ENCODE results near the gene TAPBPL.
"Not testable (repeated sequence)": the region's sequence is repeated elsewhere in the genome, so short reads cannot be mapped to it uniquely, and the experiment has no call there.

TAPBPL gene

DNA sequence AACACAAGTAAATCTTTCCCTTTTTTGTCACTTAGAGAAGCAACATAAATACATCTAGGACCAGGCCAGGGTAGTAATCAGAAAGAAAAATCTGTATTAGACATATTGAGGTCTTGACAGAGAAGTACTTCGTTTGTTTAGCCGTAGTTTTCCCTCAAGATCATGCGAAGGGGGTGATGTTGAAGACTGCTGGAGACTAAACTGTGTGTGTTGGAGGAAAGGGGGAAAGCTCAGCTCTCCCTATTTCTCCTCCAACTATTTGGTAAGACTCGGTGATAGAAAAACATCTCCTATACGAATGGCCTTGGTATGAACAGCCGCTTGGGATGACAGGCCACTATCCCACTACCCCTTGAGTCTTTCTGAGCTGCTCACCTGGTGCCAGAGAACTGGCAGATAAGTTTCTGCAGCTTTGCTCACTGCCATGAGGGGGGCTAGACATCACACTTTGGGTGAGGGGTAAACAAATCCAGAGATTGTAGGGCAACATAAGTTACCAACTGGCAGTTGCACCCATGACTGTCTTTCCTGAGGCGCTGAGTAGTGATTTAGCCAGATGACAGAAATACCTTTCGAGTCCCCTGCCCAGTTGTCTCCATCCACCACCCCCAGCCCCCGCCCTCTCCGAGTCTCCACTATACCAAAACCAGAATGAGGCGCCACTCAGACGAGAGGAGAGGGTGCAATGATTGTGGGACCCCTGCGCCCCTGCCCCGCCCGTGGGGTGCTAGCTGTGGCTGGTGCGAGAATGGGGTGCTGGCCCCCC, 17.9 kb downstream of the TAPBPL start:
- in situ Hi-C loops (cut with HindIII; ENCODE audit: low pct_unique_long_range_greater_than_20kb, low sequenced_read_pairs) = no loop called here
- TF ChIP-seq JUND (IDR thresholded peaks at IDR 0.05; ENCODE audit: low read depth) = no peak
- no peak for DNase-seq (ENCODE audit: low read depth in 1 of 2, low spot score in 1 of 2)

DNA sequence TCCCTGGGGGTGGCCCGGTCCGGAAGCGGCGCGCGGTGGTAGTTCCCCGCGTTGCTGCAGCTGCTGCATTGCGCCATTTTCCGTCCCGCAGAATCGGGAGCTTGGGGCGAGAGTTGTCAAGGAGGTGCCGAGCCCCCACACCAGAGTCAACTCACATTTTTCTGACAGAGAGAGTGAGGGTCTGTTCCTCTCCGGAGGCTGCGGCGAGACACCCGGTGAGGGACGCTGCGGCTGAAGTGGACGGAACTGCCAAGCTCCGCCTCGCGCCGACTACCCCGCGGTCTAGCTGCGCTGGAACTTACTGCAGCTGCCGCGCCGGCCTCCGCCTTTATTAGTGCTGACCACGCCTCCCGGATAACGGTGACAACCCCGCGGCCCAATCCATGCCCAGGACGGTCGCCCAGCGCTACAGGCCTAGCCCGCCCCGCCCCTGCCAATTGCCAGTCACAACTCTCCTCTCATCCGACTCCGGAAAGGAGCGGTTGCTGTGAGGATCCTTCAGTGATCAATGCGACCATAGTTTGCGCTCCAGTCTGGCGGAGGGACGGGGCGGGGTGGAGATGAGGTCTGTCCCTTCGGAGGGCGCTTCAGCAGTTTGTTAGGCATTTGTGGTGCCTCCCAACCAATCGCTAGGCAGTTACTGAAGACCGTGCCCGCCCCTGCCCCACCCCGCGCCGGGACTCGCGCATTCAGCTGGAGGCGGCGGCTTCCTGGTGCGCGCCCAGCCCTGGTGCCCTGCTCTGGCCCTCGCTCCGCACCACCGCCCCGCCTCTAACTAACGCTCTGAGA, 18.7 kb downstream of the TAPBPL start, which contains the start of gene VAMP1:
VAMP1 (minus strand) TSS at position 303 of the 789 bp plus-strand sequence; CDS start at position 157, 146 bp downstream.
- in situ Hi-C loops (cut with HindIII; ENCODE audit: low pct_unique_long_range_greater_than_20kb, low sequenced_read_pairs) = no loop called here
- peak; percentile 71 to 94 for DNase-seq (ENCODE audit: low read depth in 1 of 2, low spot score in 1 of 2)
- no peak for TF ChIP-seq JUND (IDR thresholded peaks at IDR 0.05; ENCODE audit: low read depth)

GRCh38 chr12:6471989-6472360, 20.1 kb downstream of the TAPBPL start:
- DNase-seq (ENCODE audit: low read depth in 1 of 2, low spot score in 1 of 2) = no peak
- no peak for TF ChIP-seq JUND (IDR thresholded peaks at IDR 0.05; ENCODE audit: low read depth)
- in situ Hi-C loops (cut with HindIII; ENCODE audit: low pct_unique_long_range_greater_than_20kb, low sequenced_read_pairs) = no loop called here

GRCh38 chr12:6472491-6472890, 20.6 kb downstream of the TAPBPL start:
- TF ChIP-seq JUND (IDR thresholded peaks at IDR 0.05; ENCODE audit: low read depth) = no peak
- in situ Hi-C loops (cut with HindIII; ENCODE audit: low pct_unique_long_range_greater_than_20kb, low sequenced_read_pairs) = no loop called here
- DNase-seq (ENCODE audit: low read depth in 1 of 2, low spot score in 1 of 2) = no peak

DNA sequence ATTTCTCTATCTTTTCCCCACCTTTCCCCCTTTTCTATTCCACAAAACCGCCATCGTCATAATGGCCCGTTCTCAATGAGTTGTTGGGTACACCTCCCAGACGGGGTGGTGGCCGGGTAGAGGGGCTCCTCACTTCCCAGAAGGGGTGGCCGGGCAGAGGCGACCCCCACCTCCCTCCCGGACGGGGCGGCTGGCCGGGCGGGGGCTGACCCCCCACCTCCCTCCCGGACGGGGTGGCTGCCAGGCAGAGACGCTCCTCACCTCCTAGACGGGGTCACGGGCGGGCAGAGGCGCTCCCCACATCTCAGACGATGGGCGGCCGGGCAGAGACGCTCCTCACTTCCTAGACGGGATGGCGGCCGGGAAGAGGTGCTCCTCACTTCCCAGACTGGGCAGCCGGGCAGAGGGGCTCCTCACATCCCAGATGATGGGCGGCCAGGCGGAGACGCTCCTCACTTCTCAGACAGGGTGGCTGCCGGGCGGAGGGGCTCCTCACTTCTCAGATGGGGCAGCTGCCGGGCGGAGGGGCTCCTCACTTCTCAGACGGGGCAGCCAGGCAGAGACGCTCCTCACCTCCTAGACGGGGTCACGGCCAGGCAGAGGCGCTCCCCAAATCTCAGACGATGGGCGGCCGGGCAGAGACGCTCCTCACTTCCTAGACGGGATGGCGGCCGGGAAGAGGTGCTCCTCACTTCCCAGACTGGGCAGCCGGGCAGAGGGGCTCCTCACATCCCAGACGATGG, 23.6 kb downstream of the TAPBPL start:
- DNase-seq (ENCODE audit: low read depth in 1 of 2, low spot score in 1 of 2); in situ Hi-C loops (cut with HindIII; ENCODE audit: low pct_unique_long_range_greater_than_20kb, low sequenced_read_pairs): not testable (repeated sequence)

- DNase-seq (ENCODE audit: low read depth in 1 of 2, low spot score in 1 of 2) = peak; percentile 23 to 34
- in situ Hi-C loops (cut with HindIII; ENCODE audit: low pct_unique_long_range_greater_than_20kb, low sequenced_read_pairs) = no loop called here
- TF ChIP-seq JUND (IDR thresholded peaks at IDR 0.05; ENCODE audit: low read depth) = no peak
Measured at GRCh38 chr12:6476489-6476888, 24.6 kb downstream of the TAPBPL start.

- not testable (repeated sequence) for DNase-seq (ENCODE audit: low read depth in 1 of 2, low spot score in 1 of 2)
Measured at GRCh38 chr12:6477601-6478377, 25.9 kb downstream of the TAPBPL start.

GRCh38 chr12:6478416-6478815, 26.6 kb downstream of the TAPBPL start:
- in situ Hi-C loops (cut with HindIII; ENCODE audit: low pct_unique_long_range_greater_than_20kb, low sequenced_read_pairs) = no loop called here
- no peak for DNase-seq (ENCODE audit: low read depth in 1 of 2, low spot score in 1 of 2)
- no peak for TF ChIP-seq JUND (IDR thresholded peaks at IDR 0.05; ENCODE audit: low read depth)

More at GRCh38 chr12:6477601-6478377, 25.9 kb downstream of the TAPBPL start:
- in situ Hi-C loops (cut with HindIII; ENCODE audit: low pct_unique_long_range_greater_than_20kb, low sequenced_read_pairs) = not testable (repeated sequence)

- in situ Hi-C loops (cut with HindIII; ENCODE audit: low pct_unique_long_range_greater_than_20kb, low sequenced_read_pairs) = no loop called here
- no peak for TF ChIP-seq JUND (IDR thresholded peaks at IDR 0.05; ENCODE audit: low read depth)
- no peak for DNase-seq (ENCODE audit: low read depth in 1 of 2, low spot score in 1 of 2)
Measured at GRCh38 chr12:6488240-6488639, 36.4 kb downstream of the TAPBPL start.

DNA sequence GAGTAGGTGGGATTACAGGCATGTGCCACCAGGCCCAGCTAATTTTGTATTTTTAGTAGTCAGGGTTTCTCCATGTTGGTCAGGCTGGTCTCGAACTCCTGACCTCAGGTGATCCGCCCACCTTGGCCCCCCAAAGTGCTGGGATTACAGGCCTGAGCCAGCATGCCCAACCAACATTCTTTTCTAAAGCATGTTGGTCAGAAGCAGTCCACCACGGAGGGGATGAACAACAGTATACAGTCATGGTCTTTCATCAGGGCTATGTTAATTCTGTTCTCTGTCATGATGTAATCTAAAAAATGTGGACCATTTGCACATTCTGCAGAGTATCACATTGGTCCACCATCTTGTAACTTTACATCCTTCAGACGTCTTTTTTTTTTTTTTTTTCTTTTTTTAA, 37.6 kb downstream of the TAPBPL start:
- in situ Hi-C loops (cut with HindIII; ENCODE audit: low pct_unique_long_range_greater_than_20kb, low sequenced_read_pairs) = no loop called here
- no peak for TF ChIP-seq JUND (IDR thresholded peaks at IDR 0.05; ENCODE audit: low read depth)
- DNase-seq (ENCODE audit: low read depth in 1 of 2, low spot score in 1 of 2) = no peak

GRCh38 chr12:6490673-6491072, 38.8 kb downstream of the TAPBPL start:
- DNase-seq (ENCODE audit: low read depth in 1 of 2, low spot score in 1 of 2); in situ Hi-C loops (cut with HindIII; ENCODE audit: low pct_unique_long_range_greater_than_20kb, low sequenced_read_pairs): not testable (repeated sequence)

DNA sequence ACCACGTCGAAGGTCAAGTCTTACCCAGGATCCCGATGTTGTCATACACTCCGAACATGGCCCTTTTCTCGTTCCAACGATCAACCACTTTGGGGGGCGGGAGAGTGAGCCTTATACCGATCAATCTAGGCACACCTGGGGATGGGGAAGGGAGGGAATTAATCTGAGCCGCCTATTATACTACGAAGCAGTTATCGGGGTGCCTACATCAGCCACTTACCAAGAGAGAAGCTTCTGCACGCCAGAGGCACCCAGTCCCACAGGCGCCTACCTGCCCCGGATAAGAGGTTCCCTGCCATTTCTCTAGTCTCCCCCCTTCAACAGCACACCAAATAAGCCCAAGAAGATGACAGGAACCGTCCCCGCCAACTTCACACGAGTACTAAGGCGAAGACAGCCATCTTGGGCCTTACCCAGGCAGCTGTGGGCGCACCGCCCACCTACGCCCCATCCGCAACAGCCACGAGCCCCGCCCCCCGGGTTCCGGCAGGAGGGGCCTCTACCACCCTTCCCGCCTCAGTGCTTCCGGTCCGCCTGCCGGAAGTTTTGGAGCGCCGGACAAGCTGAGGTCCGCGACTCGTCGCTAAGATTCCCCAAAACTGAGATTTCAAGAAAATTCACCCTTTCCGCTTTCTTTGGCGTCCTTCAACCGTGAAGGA, 41.1 kb downstream of the TAPBPL start, which contains the start of gene MRPL51:
MRPL51 (minus strand) TSS at position 425 of the 659 bp plus-strand sequence; CDS start at position 299, 126 bp downstream.
- TF ChIP-seq JUND (IDR thresholded peaks at IDR 0.05; ENCODE audit: low read depth) = no peak
- in situ Hi-C loops (cut with HindIII; ENCODE audit: low pct_unique_long_range_greater_than_20kb, low sequenced_read_pairs) = no loop called here
- DNase-seq (ENCODE audit: low read depth in 1 of 2, low spot score in 1 of 2) = peak; percentile 32 to 88

All from T47D (cell line).